Measurements from ENCODE around the gene TNFRSF13B.

Gene TNFRSF13B

GRCh38 chr17:17019430-17019762, 47.5 kb upstream of the TNFRSF13B start:
- H3K4me1 ChIP-seq (ENCODE audit: low read length): peaks cover 4% of the 10 kb centered on the region; the same call in 1 of the 2 replicates
- no peaks in the 10 kb centered on the region for H4K20me1 ChIP-seq (ENCODE audit: insufficient read depth, low read length)
- TF ChIP-seq CTCF (IDR thresholded peaks at IDR 0.05; ENCODE audit: low read depth, low read length): no peak
- no peak for TF ChIP-seq EZH2phosphoT487 (IDR thresholded peaks at IDR 0.05; ENCODE audit: low read depth)
- no peak overlapping the region for H3K9ac ChIP-seq (ENCODE audit: low read length)
- no peaks in the 10 kb centered on the region for H3K9me3 ChIP-seq (ENCODE audit: insufficient read depth, low read length)
- no peaks in the 10 kb centered on the region for H3K79me2 ChIP-seq (ENCODE audit: low read length)
- H2AFZ ChIP-seq (ENCODE audit: low read depth, low read length): no peak overlapping the region
- H3K4me3 ChIP-seq (ENCODE audit: low read length): no peak overlapping the region
- H3K4me2 ChIP-seq (ENCODE audit: low read length): no peak overlapping the region
- H3K27ac ChIP-seq (ENCODE audit: low read length): no peak overlapping the region
- no peaks in the 10 kb centered on the region for H3K27me3 ChIP-seq (ENCODE audit: low read depth, low read length)
- H3K36me3 ChIP-seq (replicated peaks; ENCODE audit: low read depth, low read length): no peaks in the 10 kb centered on the region

GRCh38 chr17:17018612-17019429, 46.9 kb upstream of the TNFRSF13B start:
- no peaks in the 10 kb centered on the region for H3K27me3 ChIP-seq (ENCODE audit: low read depth, low read length)
- no peaks in the 10 kb centered on the region for H3K9me3 ChIP-seq (ENCODE audit: insufficient read depth, low read length)
- peaks cover 4% of the 10 kb centered on the region; the same call in 1 of the 2 replicates for H3K4me1 ChIP-seq (ENCODE audit: low read length)
- TF ChIP-seq EZH2phosphoT487 (IDR thresholded peaks at IDR 0.05; ENCODE audit: low read depth): no peak
- TF ChIP-seq CTCF (IDR thresholded peaks at IDR 0.05; ENCODE audit: low read depth, low read length): no peak
- H3K4me3 ChIP-seq (ENCODE audit: low read length): no peak overlapping the region
- H3K79me2 ChIP-seq (ENCODE audit: low read length): no peaks in the 10 kb centered on the region
- no peak overlapping the region for H3K9ac ChIP-seq (ENCODE audit: low read length)
- H4K20me1 ChIP-seq (ENCODE audit: insufficient read depth, low read length): no peaks in the 10 kb centered on the region
- H3K27ac ChIP-seq (ENCODE audit: low read length): no peak overlapping the region
- no peak overlapping the region for H3K4me2 ChIP-seq (ENCODE audit: low read length)
- H2AFZ ChIP-seq (ENCODE audit: low read depth, low read length): no peak overlapping the region
- no peaks in the 10 kb centered on the region for H3K36me3 ChIP-seq (replicated peaks; ENCODE audit: low read depth, low read length)

GRCh38 chr17:17018021-17018441, 46.1 kb upstream of the TNFRSF13B start:
- H3K9ac ChIP-seq (ENCODE audit: low read length): no peak overlapping the region
- H3K4me3 ChIP-seq (ENCODE audit: low read length): no peak overlapping the region
- no peak overlapping the region for H3K27ac ChIP-seq (ENCODE audit: low read length)
- no peaks in the 10 kb centered on the region for H3K79me2 ChIP-seq (ENCODE audit: low read length)
- no peak overlapping the region for H3K4me2 ChIP-seq (ENCODE audit: low read length)
- H3K36me3 ChIP-seq (replicated peaks; ENCODE audit: low read depth, low read length): no peaks in the 10 kb centered on the region
- TF ChIP-seq EZH2phosphoT487 (IDR thresholded peaks at IDR 0.05; ENCODE audit: low read depth) (no peak), CTCF (IDR thresholded peaks at IDR 0.05; ENCODE audit: low read depth, low read length) (no peak)
- H3K9me3 ChIP-seq (ENCODE audit: insufficient read depth, low read length): no peaks in the 10 kb centered on the region
- H3K4me1 ChIP-seq (ENCODE audit: low read length): peaks cover 4% of the 10 kb centered on the region; the same call in 1 of the 2 replicates
- no peaks in the 10 kb centered on the region for H4K20me1 ChIP-seq (ENCODE audit: insufficient read depth, low read length)
- no peak overlapping the region for H2AFZ ChIP-seq (ENCODE audit: low read depth, low read length)
- no peaks in the 10 kb centered on the region for H3K27me3 ChIP-seq (ENCODE audit: low read depth, low read length)

GRCh38 chr17:17017343-17018014, 45.6 kb upstream of the TNFRSF13B start:
- no peak overlapping the region for H3K27ac ChIP-seq (ENCODE audit: low read length)
- H3K4me1 ChIP-seq (ENCODE audit: low read length): peaks cover 4% of the 10 kb centered on the region; the same call in 1 of the 2 replicates

More at GRCh38 chr17:17017343-17018014, 45.6 kb upstream of the TNFRSF13B start:
- H2AFZ ChIP-seq (ENCODE audit: low read depth, low read length): no peak overlapping the region
- no peak overlapping the region for H3K4me3 ChIP-seq (ENCODE audit: low read length)
- no peaks in the 10 kb centered on the region for H4K20me1 ChIP-seq (ENCODE audit: insufficient read depth, low read length)
- no peaks in the 10 kb centered on the region for H3K27me3 ChIP-seq (ENCODE audit: low read depth, low read length)
- H3K36me3 ChIP-seq (replicated peaks; ENCODE audit: low read depth, low read length): no peaks in the 10 kb centered on the region
- TF ChIP-seq CTCF (IDR thresholded peaks at IDR 0.05; ENCODE audit: low read depth, low read length): no peak
- no peaks in the 10 kb centered on the region for H3K9me3 ChIP-seq (ENCODE audit: insufficient read depth, low read length)
- H3K9ac ChIP-seq (ENCODE audit: low read length): no peak overlapping the region
- no peak overlapping the region for H3K4me2 ChIP-seq (ENCODE audit: low read length)
- H3K79me2 ChIP-seq (ENCODE audit: low read length): no peaks in the 10 kb centered on the region

All from OCI-LY3 (cell line).